Endometrium (tissue), 2 donors: Measurements from ENCODE around the gene LBH.

Source experiments
- FAIRE-seq: peaks from 2 replicates; lab custom pipeline; 2012; peaks lifted over from hg19 to GRCh38; lab: Jason Lieb, UNC
- donor health status: control.
- donor health status: control.

LBH gene

GRCh38 chr2:30306522-30306921 is 75.2 kb downstream of the LBH start:
- FAIRE-seq = no peak

- no peak for FAIRE-seq
These were observed 76.9 kb downstream of the LBH start for GRCh38 chr2:30308280-30308679.
